Measurements from ENCODE around the gene NEUROG1.

DNA sequence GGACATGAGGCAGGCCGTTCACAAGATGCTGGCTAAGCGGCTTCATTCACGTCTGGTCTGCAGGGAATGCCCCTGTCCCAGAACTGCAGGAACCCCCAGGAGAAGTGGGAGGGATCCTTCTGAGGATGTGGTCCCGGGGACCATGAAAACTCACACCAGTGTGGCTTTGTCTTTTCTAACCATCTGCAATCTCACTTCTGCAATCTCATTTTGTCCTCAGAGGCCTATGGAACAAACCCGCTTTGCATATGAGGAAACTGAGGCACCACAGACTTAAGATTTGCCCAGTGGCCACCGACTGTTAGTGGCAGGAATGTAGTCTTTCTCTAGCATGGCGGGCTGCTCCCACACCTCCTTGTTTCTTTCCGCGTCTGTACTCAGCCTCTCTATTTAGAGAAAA, 36.1 kb upstream of the NEUROG1 start:
- TF ChIP-seq, protein P1, sequence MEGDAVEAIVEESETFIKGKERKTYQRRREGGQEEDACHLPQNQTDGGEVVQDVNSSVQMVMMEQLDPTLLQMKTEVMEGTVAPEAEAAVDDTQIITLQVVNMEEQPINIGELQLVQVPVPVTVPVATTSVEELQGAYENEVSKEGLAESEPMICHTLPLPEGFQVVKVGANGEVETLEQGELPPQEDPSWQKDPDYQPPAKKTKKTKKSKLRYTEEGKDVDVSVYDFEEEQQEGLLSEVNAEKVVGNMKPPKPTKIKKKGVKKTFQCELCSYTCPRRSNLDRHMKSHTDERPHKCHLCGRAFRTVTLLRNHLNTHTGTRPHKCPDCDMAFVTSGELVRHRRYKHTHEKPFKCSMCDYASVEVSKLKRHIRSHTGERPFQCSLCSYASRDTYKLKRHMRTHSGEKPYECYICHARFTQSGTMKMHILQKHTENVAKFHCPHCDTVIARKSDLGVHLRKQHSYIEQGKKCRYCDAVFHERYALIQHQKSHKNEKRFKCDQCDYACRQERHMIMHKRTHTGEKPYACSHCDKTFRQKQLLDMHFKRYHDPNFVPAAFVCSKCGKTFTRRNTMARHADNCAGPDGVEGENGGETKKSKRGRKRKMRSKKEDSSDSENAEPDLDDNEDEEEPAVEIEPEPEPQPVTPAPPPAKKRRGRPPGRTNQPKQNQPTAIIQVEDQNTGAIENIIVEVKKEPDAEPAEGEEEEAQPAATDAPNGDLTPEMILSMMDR (conservative IDR thresholded peaks at IDR 0.05; ENCODE audit: low read length) = no peak
- no peak for TF ChIP-seq EZH2phosphoT487 (IDR thresholded peaks at IDR 0.05; ENCODE audit: borderline replicate concordance)

Measured in Loucy (cell line).